NCI-H1105 treated with DMSO at 0.1 percent for 48 hours (cell line): Measurements from ENCODE around the gene PTPRJ.
"Not testable (repeated sequence)": the region's sequence is repeated elsewhere in the genome, so short reads cannot be mapped to it uniquely, and the experiment has no call there.

Experiments
- DNase-seq: peaks from one replicate; lab custom pipeline; 2025; lab: John Stamatoyannopoulos, UW

PTPRJ gene

DNA sequence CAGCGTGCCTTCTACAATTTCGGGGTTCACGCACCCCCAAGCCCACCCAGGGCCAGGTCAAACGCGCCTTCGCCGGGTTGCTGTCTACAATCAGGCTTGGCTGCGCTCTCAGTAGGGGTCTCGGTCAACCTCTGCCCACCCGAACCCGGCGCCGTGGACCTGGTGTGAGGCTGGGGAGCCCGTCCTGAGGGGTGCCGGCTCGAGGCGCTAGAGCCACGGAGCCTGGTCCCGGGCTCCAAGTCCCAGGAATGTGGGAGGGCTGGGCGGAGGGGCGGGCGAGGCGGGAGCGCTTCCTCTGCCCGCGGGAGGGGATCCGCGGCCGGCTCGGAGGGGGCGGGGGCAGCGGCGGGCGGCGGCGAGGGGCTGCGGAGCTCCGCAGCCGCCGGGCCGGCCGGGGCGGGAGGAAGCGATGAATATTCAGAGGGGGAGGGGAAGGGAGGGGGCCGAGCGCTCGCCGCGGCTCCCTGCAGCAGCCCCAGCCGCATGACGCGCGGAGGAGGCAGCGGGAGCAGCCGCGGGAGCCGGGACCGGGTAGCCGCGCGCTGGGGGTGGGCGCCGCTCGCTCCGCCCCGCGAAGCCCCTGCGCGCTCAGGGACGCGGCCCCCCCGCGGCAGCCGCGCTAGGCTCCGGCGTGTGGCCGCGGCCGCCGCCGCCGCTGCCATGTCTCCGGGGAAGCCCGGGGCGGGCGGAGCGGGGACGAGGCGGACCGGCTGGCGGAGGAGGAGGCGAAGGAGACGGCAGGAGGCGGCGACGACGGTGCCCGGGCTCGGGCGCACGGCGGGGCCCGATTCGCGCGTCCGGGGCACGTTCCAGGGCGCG lies at the start of gene PTPRJ:
Gene PTPRJ, plus strand, starts transcription at position 472 of the 819 bp plus-strand sequence. CDS start 354 bp downstream, outside the sequence.
- DNase-seq, result peak; percentile 45

DNA sequence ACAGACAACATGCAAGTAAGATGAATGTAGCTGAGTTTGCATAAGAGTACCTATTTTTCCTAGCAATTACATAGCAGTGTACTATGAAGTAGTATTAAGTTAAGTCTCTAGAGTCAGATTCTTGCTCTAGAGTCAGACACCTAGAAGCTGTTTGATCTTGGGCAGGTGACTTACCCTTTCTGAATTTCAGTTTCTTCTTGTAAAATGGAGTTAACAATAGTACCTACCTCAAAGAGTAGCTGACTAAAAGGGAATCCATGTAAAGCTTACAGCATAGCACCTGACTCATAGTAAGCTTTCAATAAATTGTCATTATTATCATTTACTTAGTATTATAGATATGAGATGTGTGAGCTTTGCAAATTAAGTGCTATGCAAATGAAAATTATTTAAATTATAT lies 47.8 kb upstream of the PTPRJ start:
- no peak for DNase-seq

DNA sequence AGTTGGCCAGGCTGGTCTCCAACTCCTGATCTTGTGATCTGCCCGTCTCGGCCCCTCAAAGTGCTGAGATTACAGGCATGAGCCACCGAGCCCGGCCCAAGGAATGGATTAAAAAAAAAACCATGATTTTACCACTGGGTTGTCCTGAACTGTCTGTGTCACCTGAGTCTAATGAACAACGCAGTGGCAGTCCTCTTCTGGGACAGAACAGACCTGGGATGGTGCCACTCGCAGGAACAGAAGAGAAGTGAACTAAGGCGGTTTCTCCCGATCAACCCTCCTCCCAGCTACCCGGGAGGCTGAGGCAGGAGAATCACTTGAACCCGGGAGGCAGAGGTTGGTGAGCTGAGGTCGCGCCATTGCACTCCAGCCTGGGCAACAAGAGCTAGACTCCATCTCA lies 46.6 kb upstream of the PTPRJ start:
- not testable (repeated sequence) for DNase-seq

DNA sequence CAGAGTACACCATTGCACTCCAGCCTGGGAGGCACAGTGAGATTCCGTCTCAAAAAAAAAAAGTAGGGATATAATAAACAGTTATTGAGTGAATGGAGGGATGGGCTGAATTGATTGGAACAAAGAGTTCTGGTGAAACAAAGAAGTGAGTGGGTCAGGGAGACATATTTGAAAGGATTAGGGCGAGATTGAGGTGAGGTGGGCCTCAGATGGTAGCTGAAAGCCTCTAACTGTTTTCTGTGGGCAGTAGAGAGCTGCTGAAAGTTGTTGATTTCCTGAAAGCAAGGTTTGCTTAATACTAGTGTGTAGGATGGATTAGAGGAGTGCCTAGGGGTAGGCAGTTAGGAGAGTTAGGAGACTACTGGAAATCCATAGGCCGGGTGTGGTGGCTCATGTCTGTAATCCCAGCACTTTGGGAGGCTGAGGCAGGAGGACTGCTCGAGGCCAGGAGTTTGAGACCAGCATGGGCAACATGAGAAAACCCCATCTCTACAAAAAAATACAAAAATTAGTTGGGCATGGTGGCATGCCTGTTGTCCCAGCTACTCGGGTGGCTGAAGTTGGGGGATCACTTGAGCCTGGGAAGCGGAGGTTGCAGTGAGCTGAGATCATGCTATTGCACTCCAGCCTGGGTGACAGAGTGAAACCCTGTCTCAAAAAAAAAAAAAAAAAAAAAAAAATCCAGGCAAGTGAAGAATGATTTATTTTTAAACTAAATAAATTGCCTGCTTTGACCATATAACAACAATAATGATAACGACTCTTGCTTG lies 41.4 kb upstream of the PTPRJ start:
- DNase-seq, result no peak

DNA sequence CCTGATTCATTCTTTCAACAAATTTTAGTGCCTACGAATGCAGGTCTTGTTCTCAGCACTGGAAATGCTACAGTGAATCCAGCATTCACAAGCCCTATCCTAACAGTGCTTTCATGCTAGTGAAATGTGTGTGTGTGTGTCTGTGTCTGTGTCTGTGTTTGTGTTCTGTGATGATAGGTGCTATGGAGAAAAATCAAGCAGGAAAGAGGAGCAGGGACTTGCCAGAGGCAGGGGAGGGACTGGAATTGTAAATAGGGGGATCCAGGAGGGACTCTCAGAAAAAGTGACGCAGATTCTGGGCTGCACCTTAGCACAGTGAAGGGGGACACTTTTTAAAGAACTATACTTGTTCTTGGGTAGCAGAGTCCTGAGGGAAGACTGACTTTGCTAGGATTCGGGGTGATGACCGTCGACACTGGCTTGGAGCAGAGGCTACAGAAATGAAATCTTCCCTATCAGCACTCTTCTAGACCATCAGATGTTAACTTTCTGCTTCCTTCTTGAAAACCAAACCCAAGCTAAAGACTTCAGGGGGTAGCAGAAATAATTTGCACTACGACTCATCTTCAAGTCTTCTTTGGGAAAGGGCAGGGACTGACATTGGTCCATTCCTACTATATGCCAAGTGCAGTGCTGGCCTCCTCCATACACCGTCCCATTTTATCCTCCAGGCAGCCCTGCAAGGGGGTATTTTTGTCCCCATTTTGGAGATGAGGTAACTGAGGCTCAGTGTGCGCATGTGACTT lies 39.3 kb upstream of the PTPRJ start:
- DNase-seq, result no peak

DNA sequence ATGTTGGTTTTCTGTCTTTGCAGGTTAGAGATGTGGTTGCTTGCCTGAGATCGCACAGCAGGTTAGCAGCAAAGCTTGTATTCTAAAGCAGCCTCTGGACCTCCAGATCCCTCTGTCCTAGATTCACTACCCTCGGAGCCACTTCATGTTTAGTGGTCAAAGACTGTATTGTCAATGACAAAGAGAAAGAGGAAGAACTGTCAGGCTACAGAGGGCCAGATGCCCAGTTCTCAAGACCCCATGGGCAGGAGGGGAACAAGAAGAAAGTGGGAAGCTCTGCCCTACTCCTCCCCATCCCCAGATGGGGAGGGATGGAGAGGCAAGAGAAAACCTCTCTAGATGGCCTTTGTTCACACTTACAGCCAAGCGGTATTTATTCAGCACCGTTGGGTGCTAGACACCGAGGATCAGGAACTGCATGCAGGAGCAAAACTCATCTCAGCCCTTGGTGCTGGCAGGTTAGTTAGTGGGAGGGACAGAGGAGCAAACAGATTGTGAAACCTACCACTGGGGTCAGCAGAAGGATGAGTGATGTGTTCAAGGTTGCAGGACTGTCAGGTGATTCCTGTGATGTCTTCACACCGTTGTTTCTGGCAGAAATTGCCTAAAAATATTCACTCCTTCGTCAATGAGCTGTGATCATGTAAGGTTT lies 38.3 kb upstream of the PTPRJ start:
- no peak for DNase-seq

DNA sequence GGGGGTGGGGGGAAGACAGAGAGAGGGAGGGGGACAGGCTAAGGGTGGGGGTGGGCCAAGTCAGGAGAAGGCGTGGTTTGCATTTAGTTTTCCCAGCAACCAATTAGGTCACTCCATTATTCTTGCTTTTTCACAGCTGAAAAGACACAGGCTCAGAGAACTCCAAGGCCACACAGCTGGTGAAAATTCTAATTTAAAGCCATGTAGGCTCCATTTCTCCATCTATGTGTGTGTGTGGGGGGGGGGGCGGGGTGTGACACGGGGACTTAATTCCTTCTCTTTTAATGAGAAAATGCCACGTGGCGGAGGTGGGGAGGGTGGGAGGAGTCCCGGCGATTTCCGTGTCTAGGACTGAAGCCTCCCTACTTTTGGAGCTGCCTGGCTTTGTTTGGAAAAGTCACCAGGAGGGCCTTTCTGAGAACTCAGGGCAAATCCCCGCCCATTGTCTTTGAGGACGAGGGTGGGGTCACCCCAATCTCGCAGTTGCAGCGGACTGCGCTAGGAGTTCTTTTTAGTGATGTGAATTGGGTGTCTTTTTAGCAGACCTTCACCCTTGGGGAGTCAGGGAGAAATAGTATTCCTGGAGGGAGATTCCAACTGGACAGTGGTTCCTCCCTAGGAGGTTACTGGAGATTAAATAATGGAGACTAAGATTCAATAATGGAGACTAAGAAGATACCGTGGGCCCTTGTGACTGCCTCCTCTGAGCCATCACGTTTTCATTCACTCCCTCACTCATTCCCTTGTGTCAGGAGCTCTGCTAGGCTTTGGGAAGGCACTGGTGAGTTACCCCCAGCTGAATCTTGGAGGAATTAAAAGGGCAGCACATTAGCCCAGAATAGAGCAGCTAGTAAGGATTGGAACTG lies 36.4 kb upstream of the PTPRJ start:
- no peak for DNase-seq

DNA sequence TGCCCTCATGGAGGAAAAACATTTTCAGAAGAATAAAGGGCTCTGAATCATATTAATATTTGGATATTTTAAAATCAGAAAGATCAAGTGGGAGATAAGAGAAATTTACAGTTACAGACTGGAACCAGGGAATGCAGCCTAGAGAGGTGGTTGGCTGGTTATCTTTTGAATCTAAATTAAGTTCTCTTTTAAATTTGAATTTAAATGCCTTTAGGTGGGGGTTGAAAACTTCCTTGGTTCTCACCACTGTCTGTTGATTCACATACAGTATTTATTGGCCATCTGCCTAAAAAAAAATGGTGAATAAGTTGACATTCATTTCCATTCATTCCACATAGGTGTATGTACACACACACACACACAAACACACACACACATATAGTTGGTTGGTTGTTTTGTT lies 35.7 kb upstream of the PTPRJ start:
- DNase-seq, result no peak

DNA sequence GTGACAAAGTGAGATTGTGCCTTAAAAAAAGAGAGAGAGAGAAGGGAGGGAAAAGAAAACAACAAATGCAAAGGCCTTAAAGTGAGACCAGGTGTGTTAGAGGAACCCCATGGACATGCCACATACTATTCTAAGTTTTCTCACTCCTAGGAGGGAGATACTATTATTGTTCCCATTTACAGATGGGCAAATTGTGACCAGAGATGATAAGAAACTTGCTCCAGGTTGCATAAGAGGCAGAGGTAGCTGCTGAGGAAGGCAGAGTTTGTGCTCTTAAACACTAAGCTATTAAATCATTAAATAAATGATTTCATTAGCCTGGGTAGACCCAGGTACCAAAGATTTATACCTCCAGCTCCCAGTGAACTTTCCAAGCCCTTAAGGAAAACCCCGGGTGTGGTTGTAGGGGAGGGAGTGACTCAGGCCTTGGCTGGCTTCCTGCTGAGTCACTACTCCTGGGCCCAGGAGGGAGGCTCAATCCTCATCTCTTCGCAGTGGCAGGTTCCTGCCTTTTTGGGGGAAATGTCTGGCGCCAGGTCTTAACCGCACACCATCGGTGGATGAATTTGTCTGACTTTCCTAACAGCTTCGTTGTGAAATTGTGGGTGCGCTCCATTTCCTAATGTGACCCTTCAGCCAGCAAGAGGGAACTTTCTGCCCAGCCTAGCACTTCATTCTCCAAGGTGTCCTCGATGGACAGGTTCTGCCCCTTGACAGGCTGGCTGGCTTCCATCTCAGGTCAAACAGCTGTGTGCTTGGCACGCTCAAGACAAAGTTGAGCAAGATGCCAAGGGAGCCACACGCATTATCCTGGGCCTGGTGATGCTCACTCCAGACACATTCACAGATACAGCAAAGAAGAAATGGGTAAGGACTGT lies 33.4 kb upstream of the PTPRJ start:
- no peak for DNase-seq

DNA sequence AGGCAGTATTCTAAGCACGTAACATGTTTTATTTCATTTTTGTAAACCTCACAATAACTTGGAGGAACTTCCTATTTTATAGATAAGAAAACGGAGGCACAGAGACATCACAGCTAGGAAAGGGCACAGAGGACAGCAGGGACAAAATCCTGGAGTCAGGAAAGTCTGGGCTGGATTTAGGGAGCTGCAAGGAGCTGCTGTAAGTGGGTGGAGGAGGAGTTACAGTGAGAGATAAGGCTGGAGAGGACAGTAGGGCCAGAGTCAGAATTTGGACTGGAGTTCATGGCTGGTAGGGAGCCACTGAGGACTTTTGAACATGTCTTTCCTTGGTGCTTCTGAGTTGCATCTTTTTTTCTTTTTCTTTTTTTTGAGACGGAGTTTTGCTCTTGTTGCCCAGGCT lies 32.2 kb upstream of the PTPRJ start:
- no peak for DNase-seq

DNA sequence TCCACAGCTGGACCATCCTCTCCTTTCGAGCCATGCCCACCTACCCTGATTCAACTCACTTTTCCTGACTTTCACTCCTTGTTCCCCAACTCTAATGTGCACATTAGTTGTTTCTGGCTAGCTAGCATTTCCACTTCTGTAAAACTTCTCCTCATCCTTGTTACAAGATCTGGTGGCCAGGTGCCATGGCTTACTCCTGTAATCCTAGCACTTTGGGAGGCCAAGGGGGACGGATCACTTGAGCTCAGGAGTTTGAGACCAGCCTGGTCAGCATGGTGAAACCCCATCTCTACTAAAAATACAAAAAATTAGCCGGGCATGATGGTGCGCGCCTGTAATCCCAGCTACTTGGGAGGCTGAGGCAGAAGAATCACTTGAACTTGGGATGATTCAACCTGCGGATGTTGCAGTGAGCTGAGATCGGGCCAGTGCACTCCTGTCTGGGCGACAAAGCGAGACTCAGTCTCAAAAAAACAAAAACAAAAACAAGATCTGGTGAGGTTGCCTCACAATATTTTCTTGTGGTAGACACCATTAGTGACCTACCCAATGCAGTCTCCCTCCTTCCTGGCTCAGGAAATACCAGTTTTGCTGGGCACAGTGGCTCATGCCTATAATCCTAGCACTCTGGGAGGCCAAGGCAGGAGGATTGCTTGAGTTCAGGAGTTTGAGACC lies 31.2 kb upstream of the PTPRJ start:
- DNase-seq, result not testable (repeated sequence)

DNA sequence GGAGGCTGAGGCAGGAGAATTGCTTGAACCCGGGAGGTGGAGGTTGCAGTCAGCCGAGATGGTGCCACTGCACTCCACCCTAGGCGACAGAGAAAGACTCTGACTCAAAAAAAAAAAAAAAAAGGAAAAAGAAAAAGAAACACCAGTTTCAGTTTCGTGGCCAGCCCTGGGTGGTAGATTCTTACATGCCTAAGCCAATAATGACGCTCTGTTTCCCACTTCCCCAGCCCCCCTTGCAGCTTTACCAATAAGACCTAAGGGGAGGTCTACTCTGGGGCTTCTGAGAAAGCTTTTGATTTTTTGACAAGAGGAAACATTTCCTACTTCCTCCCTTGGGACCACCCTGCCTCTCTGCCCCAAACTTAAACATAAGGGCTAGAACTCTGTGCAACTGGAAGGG lies 30.0 kb upstream of the PTPRJ start:
- DNase-seq, result no peak

DNA sequence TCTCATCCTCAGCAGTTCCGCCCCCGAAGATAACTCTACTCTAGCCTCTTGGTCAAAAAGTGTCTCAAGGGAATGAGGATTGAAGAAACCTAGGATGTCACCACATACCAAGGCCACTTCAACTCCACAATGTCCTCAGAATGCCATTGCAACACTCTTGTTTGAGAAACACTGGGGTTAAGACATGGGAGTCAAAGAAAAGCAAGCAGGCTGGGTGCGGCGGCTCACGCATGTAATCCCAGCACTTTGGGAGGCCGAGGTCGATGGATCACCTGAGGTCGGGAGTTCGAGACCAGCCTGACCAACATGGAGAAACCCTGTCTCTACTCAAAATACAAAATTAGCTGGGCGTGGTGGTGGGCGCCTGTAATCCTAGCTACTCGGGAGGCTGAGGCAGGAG lies 28.9 kb upstream of the PTPRJ start:
- not testable (repeated sequence) for DNase-seq

DNA sequence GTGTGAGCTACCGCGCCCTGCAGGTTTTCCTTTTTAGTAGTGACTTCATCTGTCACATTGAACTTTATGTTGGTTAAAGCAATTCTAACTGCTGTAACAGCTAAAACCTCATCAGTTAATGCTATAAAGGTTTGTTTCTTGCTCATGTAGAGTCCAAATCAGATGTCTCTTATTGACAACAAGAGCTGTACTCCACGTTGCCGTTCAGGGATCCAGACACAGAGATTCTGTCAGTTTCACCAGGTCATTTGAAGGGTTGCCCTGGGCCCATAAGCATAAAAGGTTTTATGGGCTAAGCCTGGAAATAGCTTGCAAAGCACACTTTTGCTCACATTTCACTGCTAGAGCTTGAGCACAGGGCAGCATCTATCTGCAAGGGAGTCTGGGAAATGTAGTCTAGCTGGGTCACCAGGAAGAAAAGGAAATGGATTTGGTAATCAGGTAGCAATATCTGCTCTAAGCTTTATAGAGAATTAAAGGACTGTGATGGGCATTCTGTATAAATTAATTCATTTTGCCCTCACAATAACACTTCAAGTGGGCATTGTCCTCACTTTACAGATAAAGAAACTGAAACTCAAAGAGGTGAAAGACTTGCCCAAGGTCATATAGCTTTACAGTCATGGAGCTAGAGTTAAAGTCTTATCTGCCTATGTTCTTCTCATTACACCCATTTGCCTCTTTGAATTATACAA lies 25.2 kb upstream of the PTPRJ start:
- DNase-seq, result no peak

DNA sequence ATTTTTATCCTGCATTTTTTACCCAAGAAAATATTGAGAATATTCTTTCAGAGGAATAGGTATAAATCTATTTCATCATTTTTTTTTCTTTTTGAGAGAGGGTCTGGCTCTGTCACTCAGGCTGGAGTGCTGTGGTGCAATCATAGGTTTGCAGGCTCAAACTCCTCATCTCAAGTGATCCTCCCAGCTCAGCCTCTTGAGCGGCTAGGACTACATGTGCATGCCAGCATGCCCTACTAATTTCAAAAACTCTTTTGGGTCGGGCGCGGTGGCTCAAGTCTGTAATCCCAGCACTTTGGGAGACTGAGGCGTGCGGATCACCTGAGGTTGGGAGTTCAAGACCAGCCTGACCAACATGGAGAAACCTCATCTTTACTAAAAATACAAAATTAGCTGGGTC lies 20.3 kb upstream of the PTPRJ start:
- no peak for DNase-seq

DNA sequence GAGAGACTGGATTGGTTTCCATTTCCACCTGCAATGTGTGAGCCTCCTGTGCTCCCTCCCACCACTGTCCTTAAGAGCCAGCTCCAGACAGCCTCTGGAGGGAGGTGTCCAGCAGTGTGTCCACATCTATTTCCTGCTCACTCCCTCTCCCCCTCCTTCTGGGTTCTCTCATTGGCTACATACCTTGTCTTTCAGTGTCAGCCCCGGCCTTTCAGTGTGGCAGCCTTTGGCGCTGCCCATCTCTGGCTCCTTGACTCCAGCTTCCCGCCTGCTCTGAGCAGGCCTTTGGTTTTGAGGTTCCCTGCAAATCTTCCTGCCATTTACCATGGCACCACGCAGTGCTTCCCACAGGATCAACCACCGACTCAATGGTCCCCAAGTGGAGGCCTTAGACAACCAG lies 19.0 kb upstream of the PTPRJ start:
- DNase-seq, result no peak

DNA sequence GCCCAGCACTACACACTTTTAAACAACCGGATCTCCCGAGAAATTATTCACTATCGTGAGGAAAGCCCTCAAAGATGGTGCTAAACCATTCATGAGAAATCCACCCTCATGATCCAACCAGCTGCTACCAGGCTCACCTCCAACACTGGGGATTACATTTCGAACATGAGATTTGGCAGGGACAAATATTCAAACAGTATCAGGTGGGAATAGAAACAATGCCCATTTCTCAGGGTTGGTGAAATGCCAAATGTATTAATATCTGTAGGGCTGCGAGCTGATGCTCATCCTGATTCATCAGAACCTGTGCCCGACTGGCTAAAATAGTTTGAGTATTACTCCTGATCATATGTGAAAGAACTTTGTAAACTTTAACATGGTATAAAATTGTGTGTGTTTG lies 15.8 kb upstream of the PTPRJ start:
- DNase-seq, result no peak

DNA sequence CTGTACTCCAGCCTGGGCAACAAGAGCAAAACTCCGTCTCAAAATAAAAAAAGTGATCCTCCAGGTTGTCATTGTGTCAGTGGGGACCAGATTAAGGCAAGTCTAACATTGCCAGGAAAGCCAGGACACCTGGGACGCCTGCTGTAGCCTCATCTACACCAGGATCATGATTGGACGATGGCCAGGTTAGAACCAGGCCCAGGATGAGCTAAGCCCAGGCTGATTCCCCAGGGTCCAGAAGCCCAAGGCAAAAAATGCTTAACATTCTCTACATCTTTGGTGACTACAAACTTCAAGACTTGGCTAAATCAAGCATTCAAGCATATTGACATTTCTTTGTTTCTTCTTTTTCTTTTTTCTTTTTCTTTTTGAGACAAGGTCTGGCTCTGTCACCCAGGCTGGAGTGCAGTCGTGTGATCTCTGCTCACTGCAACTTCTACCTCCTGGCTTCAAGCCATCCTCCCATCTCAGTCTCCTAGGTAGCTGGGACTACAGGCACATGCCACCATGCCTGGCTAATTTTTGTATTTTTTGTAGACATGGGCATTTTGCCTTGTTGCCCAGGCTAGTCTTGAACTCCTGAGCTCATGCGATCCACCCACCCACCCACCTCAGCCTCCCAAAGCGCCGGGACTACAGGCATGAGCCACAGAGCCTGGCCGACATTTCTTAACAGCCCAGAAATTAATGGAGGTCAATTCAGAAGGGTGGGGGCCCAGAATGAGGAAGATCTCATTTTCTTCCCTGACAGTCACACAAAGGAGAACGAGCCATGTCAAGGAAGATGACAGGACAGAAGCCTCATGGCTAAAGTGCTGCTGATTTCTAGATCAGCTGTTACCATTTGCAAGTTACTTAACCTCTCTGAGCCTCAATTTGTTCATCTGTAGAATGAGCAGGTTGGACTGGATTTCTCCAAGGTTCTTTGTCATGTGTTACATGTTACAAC lies 12.5 kb upstream of the PTPRJ start:
- no peak for DNase-seq
